Activated CD8-positive, alpha-beta memory T cell treated with anti-CD3 and anti-CD28 coated beads, Interleukin-2, amount 50 U/mL, for 48 hours (primary cell): ENCODE results near the gene DEFB116.
"Not testable (repeated sequence)": the region's sequence is repeated elsewhere in the genome, so short reads cannot be mapped to it uniquely, and the experiment has no call there.

Experiments
- DNase-seq: peaks from one replicate; pipeline ENCODE4 v3.0.0-alpha.2; 2020

DEFB116 gene

GRCh38 chr20:31308535-31309162, at the start of gene DEFB116:
Gene DEFB116 (minus strand): TSS chr20:31308585. CDS start chr20:31308585, 0 bp downstream.
- no peak for DNase-seq

- DNase-seq, result no peak
Observed at GRCh38 chr20:31355981-31356380, 47.6 kb upstream of the DEFB116 start.

GRCh38 chr20:31341470-31341869, 33.1 kb upstream of the DEFB116 start:
- no peak for DNase-seq

GRCh38 chr20:31330893-31331292, 22.5 kb upstream of the DEFB116 start:
- DNase-seq, result no peak

- DNase-seq, result no peak
Observed at GRCh38 chr20:31322504-31322903, 14.1 kb upstream of the DEFB116 start.

DNA sequence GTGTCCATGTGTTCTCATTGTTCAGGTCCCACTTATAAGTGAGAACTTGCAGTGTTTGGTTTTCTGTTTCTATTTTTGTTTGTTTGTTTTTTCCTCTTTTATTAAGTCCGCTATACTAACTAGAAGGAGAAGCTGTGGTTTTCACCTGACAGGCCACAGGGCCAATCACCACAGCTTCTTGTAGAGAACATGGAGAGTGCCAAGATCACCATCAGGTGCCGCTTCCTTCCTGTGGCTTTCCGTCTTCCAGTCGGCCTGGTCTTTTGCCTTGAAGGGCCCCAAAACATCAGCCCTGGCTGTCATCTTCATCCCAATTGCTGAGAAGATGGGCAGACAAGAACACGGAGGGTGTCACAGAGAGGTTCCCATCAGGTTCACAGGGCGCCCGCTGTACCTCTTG, 23.4 kb downstream of the DEFB116 start:
- DNase-seq, result not testable (repeated sequence)

DNA sequence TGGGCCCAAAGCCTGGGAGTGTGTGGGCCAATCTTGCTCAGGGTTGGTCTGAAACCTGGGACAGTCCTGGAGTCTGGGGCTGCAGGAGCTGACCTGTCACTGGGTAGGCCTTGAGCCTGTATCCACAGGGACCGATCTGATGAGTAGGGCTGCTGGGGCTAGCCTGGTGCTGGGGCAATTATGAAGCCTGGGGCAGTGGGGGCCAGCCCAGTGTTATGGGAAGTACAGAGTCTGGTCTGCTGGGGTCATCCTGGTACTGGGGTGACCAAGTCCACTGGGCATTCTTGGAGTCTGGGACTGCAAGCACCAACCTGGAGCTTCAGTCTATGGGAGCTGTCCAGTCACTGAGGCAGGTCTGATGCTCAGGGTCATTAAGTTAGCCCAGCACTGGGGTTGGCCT, 30.2 kb downstream of the DEFB116 start:
- DNase-seq, result no peak

DNA sequence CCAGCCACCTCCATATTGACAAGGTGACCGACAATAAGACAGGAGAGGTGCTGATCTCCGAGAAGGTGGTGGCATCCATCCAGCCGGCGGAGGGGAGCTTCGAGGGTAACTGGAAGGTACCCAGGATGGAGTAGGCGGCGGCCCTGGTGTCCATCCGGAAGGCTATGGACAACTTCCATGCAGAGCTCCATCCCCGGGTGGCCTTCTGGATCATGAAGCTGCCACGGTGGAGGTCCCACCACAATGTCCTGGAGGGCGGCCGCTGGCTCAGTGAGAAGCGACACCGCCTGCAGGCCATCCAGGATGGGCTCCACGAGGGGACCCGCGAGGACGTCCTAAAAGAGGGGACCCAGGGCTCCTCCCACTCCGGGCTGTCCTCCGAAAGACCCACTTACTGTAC, 33.9 kb downstream of the DEFB116 start:
- DNase-seq, result no peak

DNA sequence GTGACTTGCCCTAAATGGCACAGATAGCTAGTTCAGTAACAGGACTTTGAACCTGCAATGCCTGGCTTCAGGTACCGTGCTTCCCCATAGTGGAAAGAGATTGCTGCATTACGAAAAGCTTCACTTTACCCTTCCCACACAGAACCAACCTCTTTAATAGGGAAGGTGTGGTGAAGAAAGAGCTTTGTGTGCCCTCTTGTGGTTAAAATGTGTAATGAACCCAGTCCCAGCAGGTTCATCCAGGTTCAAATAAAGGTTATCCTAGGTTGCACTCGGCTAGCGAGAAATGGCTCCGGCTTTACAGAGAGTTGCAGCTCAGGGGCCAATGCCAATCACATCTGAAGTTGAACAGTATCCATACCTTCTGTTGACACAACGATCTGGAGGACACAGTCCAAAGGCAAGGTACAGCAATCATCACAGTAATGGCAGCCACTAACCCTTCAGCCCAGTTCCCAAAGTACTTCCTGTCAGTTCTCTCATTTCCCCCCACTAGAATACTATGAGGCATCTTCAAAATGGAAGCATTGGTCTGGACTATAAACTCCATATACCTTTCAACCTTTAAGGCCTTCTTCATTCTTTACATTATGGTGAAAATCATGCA, 48.0 kb downstream of the DEFB116 start:
- no peak for DNase-seq

DNA sequence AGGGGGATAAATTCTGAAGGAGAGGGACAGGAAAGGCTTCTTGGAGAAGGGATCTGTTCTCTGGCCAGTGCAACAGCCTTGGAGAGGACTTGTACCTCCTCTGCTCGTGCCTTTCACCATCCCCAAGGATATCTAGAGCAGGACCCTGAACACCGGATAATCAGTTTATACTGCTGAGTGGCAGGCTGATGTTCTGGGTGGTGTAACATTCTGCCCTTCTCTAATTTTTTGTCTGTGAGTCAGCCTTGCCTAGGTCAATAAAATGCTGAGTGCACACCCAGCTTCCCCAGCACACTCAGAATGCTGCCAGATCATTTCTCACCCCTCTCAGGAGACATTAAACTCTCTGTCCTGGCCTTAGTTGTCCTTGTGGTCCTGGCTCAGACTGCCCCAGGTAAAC, 51.0 kb downstream of the DEFB116 start, which contains the start of gene DEFB115:
DEFB115 (plus strand) TSS at position 301 of the 400 bp plus-strand sequence; CDS start at position 301, 0 bp downstream.
- DNase-seq, result no peak

DNA sequence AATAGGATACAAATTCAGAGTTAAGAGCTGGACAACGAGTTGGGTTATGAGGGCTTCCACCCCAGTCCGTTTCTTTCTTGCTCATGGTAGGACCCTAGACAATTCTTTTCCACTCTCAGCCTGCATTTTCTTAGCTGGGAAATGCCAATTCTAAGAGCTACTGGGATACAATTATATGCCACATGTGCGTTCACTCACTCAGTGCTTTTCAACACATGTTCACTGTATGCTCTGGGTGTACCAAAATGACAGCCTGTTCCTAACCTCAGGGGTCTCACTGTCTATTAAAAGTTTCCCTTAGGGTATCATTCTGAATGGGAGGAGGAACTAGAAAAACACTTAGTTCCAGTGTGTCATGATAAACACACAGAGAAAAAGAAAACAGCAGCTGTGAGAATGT, 51.4 kb downstream of the DEFB116 start:
- DNase-seq, result no peak
